GM06990 (cell line): ENCODE results near the gene LMF1.

Source experiments
- DNase-seq: peaks from one replicate; pipeline ENCODE4 v3.0.0-alpha.2; 2011; ENCODE audit not compliant: insufficient read length; ENCODE audit errors: extremely low read depth
- H3K27me3 ChIP-seq: replicated peaks from 2 replicates; pipeline ENCODE4 v1.6.0; 2011; ENCODE audit warnings: low read length; ENCODE audit not compliant: control insufficient read depth, insufficient read depth
- H3K36me3 ChIP-seq: 2 replicates; pipeline ENCODE4 v1.5.1; 2011; ENCODE audit warnings: low read length; ENCODE audit not compliant: control insufficient read depth, insufficient read depth
- H3K4me3 ChIP-seq: replicated peaks from 2 replicates; pipeline ENCODE4 v1.5.1; 2011; ENCODE audit warnings: low read depth, mild to moderate bottlenecking, control low read depth, low read length
- TF ChIP-seq, protein P1 (sequence below): IDR thresholded peaks from 2 replicates; pipeline ENCODE4 v1.5.1; 2011; ENCODE audit warnings: low read length, control low read depth, mild to moderate bottlenecking, inconsistent platforms; ENCODE audit not compliant: insufficient read depth, poor library complexity, severe bottlenecking

Gene LMF1

DNA sequence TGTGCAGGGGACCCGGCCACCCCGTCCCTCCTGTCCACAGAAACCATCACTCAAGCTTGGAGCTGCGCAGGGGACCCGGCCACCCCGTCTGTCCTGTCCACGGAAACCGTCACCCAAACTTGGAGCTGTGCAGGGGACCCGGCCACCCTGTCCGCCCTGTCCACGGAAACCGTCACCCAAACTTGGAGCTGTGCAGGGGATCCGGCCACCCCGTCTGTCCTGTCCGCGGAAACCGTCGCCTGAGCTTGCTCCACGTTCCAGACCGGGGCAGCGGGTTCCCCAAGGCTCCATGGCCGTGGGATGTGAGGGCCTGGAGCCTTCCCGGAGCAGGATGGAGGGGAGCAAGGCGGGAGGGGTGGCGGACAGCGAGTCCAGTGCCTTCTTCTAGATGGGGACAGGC is 36.0 kb upstream of the LMF1 start:
- H3K27me3 ChIP-seq, result no peaks in the 10 kb centered on the region; the same call in 1 of the 2 replicates
- no peaks in the 10 kb centered on the region for H3K36me3 ChIP-seq
- TF ChIP-seq, protein P1, sequence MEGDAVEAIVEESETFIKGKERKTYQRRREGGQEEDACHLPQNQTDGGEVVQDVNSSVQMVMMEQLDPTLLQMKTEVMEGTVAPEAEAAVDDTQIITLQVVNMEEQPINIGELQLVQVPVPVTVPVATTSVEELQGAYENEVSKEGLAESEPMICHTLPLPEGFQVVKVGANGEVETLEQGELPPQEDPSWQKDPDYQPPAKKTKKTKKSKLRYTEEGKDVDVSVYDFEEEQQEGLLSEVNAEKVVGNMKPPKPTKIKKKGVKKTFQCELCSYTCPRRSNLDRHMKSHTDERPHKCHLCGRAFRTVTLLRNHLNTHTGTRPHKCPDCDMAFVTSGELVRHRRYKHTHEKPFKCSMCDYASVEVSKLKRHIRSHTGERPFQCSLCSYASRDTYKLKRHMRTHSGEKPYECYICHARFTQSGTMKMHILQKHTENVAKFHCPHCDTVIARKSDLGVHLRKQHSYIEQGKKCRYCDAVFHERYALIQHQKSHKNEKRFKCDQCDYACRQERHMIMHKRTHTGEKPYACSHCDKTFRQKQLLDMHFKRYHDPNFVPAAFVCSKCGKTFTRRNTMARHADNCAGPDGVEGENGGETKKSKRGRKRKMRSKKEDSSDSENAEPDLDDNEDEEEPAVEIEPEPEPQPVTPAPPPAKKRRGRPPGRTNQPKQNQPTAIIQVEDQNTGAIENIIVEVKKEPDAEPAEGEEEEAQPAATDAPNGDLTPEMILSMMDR, result no peak
- H3K4me3 ChIP-seq, result no peak overlapping the region
- no peak for DNase-seq

DNA sequence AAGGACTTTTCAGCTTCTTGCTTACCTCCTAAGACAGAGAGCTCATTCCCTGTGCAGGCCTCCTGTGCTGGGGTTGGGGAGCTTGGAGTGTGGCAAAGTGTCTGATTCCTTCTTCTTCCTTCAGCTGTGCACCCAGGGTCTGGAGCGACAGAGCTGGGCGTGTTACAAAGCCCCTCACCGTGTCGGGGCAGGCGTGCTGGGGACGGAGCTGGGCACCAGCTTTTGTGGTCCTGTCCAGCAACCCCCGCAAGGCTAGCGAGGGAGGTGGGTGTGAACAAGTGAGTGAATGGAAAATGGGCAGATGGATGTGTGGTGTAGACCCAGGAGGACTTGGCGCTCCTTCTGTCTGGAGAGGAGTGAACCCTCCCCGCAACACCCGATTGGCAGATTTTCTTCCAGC is 34.5 kb upstream of the LMF1 start:
- Histone ChIP-seq H3K27me3 (no peaks in the 10 kb centered on the region; the same call in 1 of the 2 replicates), H3K36me3 (no peaks in the 10 kb centered on the region), H3K4me3 (no peak overlapping the region)
- DNase-seq, result no peak
- TF ChIP-seq, protein P1, result no peak

DNA sequence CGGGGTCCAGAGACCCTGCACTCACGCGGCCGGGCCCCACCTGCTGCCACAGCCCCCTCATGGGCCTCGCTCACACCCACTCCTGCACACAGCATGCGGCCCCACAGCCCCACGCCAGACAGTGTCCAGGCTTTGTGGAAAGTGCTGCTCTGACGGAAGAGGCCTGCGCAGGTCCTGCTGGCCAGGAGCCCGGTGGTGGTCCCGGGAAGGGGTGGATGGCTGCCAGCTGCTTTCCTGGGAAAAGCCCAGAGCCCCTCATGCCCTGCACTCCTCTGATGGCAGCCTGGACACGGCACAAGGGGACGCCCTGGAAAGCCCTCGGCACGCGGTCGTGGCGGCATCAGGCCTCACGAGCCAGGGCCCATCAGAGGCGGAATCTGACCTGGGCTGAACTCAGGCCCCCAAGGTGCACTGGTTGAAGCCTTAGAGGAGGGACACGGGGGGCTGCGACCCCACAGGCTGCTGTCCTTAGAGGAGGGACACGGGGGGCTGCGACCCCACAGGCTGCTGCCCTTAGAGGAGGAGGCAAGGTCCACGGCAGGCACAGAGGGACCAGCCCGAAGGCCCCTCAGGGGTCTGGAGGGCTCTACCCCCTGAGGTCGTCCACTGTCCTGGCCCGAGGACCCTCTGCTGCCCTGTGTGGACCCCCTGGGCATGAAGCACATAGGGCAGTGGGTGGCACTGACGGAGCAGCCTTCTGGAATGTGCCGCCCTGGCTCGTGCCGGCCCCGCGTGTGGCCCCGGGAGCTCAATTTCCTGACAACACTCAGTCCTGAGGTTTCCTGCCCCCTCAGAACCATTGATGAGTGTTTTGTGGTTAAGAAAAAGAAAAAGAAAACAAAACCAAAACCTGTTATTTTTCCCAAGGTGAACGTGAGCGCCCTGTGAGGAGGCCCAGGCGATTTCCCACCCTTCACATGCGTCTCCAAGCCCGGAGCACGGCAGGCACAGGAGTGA is 32.9 kb upstream of the LMF1 start:
- Histone ChIP-seq H3K36me3 (no peaks in the 10 kb centered on the region), H3K27me3 (no peaks in the 10 kb centered on the region; the same call in 1 of the 2 replicates), H3K4me3 (no peak overlapping the region; the same call in 1 of the 2 replicates)
- TF ChIP-seq, protein P1, result no peak
- DNase-seq, result no peak

DNA sequence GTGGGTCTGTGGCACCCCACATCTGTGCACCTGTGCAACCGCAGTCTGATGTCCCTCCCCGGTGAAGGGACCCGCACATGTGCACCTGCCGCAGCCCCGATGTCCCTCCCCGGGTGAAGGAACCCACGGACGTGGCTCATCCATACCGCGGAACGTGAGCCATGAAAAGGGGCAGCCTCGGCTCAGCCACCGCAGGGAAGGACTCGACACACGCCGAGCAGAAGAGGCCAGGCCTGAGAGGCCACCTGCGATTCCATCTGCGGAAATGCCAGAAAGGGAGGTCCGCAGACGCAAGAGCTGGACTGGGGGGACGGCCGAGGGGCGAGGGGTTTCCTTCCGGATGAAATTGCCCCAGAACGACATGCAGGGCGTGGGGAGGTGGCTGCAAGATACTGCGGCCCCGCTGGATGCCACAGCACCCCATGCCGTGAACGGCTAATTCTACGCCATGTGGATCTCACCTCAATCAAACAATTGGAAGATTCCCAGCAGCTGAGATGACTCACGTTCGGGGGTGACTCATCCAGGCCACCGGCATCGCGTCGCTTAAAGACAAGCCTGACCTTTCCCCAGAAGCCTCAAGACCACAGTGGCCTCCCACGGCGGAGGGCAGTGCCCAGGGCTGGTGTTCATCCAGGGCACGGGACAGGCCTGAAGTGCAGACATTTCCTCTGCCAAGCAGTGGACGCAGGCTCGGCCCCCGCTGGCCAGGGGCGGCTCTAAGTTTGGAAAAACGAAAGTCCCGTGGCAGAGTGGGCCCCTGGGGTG is 31.8 kb upstream of the LMF1 start:
- no peak for DNase-seq
- TF ChIP-seq, protein P1, result no peak
- Histone ChIP-seq H3K36me3 (no peaks in the 10 kb centered on the region), H3K27me3 (no peaks in the 10 kb centered on the region; the same call in 1 of the 2 replicates), H3K4me3 (no peak overlapping the region)

DNA sequence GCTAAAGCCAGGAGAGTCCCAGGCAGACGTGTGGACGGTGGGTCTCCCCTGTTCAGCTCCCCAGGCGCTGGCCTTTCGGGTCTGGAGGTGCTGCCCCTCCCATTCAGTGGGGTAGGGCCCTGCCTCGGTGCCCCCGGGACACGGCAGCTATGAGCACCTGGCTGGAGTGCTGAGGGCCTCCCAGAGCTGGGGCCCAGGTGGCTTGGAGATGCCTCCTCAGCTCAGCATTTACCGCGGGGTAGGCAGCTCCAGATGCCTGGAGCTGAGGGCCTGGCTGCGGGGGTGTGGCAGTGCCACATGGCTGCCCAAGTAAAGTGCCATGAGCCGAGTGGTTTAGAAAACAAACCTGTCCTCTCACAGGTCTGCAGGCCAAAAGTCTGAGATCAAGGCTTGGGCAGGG is 30.3 kb upstream of the LMF1 start:
- Histone ChIP-seq H3K36me3 (no peaks in the 10 kb centered on the region), H3K27me3 (no peaks in the 10 kb centered on the region; the same call in 1 of the 2 replicates), H3K4me3 (no peak overlapping the region)
- TF ChIP-seq, protein P1, result no peak
- no peak for DNase-seq
